Activated naive CD4-positive, alpha-beta T cell treated with anti-CD3 and anti-CD28 coated beads, Interleukin-2, amount 50 U/mL, for 72 hours (primary cell): Measurements from ENCODE around the gene SDHAF4. TPM values are rescaled to one million over a fixed set of nuclear protein-coding genes. Genes with fewer than 3 reads are reported as not detected.
"Not testable (repeated sequence)": the region's sequence is repeated elsewhere in the genome, so short reads cannot be mapped to it uniquely, and the experiment has no call there.

Experiments used
- ATAC-seq, 2 donors: fragments of 150-1000 bp; cut with Tn5 transposase; 2 replicates each; pipeline ENCODE4 v1.10.0; 2021; ENCODE audit warnings: mild to moderate bottlenecking in 2 of 2, moderate library complexity in 2 of 2
- DNase-seq, 2 donors: peaks; one replicate each; pipeline ENCODE4 v3.0.0; 2021 to 2022; ENCODE audit warnings: low spot score in 2 of 2
- H3K27ac Mint-ChIP-seq, 2 donors: one replicate each; pipeline ENCODE4 v1.8.0; 2022; ENCODE audit warnings: mild to moderate bottlenecking in 2 of 2, mixed read lengths in 2 of 2
- H3K36me3 Mint-ChIP-seq, 2 donors: one replicate each; pipeline ENCODE4 v1.8.0; 2022; ENCODE audit warnings: mixed read lengths in 2 of 2
- H3K9me3 Mint-ChIP-seq, 2 donors: one replicate each; pipeline ENCODE4 v1.8.0; 2022; ENCODE audit warnings: mixed read lengths in 2 of 2
- total RNA-seq, 2 donors: library from RNA; stranded (reverse); gene quantifications; one replicate each; pipeline ENCODE4 v1.2.3, GENCODE V29; 2022

SDHAF4 gene
- total RNA-seq, result 10 to 100 TPM; 13.3 to 14.4 TPM

DNA sequence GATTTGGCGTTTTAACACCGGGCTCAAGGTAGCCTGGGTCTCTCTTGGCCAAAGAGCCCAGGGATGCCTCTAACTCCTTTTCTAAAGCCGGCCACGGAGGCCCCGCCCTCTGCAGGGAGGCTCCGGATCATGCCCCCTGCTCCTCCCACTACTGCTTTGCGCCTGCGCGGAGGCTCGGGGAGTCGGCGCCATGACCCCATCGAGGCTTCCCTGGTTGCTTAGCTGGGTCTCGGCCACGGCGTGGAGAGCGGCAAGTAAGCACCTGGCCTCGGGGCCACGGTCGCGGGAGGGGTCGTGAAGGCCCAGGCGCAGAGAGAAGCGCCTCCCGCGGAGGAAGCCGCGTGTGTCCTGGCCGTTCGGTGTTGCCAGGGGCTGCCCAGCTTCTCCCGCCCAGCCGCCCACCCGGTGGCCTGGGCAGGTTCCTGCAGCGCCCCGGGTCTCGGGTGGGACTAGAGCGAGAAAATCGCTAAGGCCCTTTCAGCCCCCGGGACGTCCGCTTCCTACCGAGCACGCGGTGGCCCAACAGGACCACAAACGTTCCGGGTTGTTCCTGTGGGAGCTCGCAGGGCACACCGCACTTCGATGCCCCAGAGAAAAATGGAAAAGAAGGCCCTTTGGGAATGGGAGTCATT lies at the start of gene SDHAF4:
Gene SDHAF4, plus strand, starts transcription at position 180 of the 632 bp plus-strand sequence. Its CDS starts 11 bp downstream, at position 191.
- DNase-seq (peak; percentile 93 to 96), ATAC-seq (peak; percentile 98 to 100)
- Mint-ChIP-seq H3K9me3 (no peaks in the 10 kb centered on the region), H3K27ac (peak within 1 kb of the TSS; percentile 86 to 97), H3K36me3 (peaks cover 0 to 5% of the 10 kb centered on the region in 2 donors)

DNA sequence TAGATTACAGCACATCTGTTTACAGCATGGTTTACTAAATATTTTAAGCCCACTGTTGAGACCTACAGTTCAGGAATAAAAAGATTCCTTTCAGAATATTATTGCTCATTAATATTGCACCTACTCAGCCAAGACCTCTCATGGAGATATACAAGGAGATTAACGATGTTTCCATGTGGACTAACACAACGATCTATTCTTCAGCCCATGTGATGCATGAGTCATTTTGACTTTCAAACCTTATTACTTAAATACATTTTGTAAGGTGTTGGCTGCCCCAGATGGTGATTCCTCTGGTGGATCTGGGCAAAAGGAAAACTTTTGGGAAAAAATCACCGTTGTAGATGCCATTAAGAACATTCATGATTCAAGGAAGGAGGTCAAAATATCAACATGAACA lies 48.0 kb upstream of the SDHAF4 start:
- H3K9me3 Mint-ChIP-seq, result no peaks in the 10 kb centered on the region
- no peaks in the 10 kb centered on the region for H3K36me3 Mint-ChIP-seq
- DNase-seq (no peak), ATAC-seq (no peak)
- no peak overlapping the region for H3K27ac Mint-ChIP-seq

DNA sequence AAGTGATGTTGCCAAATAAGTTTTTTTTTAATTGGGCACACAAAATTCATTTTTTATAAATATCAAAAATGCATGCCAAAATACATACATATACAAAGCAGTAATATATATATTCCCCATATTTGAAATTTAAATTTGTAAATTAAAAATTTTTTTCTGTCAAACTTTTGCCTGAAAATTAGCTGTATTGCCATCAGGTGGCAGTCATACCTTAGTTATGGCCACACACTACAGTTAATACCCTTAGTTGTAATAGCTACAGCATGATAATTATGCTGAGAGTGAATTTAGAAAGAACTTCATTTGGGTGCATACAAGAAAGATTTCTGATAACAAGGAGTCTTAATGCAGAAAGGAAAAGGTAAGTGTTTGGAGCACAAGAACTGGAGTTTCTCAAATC lies 46.2 kb upstream of the SDHAF4 start:
- H3K27ac Mint-ChIP-seq, result no peak overlapping the region
- no peak for DNase-seq
- no peak for ATAC-seq
- H3K9me3 Mint-ChIP-seq, result no peaks in the 10 kb centered on the region
- H3K36me3 Mint-ChIP-seq, result no peaks in the 10 kb centered on the region

DNA sequence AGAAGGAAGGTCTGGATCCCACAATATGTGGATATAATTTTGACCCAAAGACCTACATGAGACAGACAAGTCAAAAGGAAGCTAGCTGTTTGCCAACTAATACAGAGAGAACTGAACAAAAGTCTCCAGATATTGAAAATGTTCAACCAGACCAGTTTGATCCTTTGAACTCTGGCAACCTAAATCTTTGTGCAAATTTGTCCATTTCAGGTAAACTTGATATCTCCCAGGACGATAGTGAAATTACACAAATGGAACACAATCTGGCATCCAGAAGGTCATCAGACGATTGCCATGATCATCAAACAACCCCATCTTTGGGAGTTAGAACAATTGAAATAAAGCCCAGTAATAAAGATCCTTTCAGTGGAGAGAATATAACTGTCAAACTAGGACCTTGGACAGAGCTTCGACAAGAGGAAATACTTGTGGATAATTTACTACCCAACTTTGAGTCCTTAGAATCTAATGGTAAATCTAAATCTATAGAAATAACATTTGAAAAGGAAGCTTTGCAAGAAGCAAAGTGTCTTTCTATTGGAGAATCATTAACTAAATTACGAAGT lies 41.9 kb upstream of the SDHAF4 start:
- DNase-seq (no peak), ATAC-seq (no peak)
- Mint-ChIP-seq H3K36me3 (no peaks in the 10 kb centered on the region), H3K9me3 (no peaks in the 10 kb centered on the region), H3K27ac (no peak overlapping the region)

DNA sequence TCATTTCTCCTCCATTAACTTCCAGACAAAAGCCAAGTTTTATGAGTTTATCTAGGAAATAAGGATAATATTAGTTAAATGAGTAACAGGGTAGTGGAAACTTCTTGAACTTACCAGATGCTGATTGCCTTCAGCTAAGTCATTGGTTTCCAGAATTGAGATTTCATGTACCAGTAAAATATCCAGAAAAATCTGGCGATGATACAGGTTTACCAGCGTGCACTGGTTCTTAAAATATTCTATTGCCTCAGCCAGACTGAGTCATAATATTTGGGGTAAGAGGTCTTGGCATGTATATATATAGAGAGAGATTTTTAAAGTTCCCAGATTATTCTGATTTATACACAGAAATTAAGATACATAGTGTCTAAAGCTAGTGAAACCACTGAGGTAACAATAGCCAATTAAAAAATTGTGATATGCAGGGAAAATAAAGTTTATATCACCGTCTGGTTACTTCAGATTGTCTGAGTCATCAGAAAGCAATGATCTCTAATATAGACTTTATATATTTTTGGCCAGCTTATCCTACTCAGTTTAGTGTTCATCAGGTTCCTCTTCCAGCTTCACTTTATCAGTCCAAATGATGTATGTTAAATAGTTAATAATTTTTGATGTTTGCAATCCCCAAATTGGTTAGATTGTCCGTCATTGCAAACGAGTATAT lies 39.5 kb upstream of the SDHAF4 start:
- Mint-ChIP-seq H3K36me3 (no peaks in the 10 kb centered on the region), H3K27ac (no peak overlapping the region), H3K9me3 (no peaks in the 10 kb centered on the region)
- no peak for DNase-seq
- no peak for ATAC-seq

DNA sequence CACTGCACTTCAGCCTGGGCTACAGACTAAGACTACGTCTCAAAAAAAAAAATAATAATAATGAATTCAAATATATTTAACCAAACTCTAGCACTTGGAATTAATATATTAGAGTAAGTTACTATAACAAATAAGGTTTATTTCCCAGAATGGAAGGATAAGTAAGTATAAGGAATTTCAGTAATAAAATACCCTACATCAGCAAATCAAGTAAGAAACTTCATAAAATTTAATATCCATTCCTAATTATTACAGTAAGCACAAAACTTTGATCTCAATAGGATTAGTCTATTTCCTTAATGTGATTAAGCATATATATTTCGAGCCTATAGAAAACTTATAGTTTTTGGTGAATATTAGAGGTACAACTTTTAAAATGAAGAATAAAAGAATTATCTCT lies 36.7 kb upstream of the SDHAF4 start:
- ATAC-seq, result no peak
- Mint-ChIP-seq H3K27ac (no peak overlapping the region), H3K36me3 (no peaks in the 10 kb centered on the region), H3K9me3 (no peaks in the 10 kb centered on the region)
- DNase-seq, result no peak

DNA sequence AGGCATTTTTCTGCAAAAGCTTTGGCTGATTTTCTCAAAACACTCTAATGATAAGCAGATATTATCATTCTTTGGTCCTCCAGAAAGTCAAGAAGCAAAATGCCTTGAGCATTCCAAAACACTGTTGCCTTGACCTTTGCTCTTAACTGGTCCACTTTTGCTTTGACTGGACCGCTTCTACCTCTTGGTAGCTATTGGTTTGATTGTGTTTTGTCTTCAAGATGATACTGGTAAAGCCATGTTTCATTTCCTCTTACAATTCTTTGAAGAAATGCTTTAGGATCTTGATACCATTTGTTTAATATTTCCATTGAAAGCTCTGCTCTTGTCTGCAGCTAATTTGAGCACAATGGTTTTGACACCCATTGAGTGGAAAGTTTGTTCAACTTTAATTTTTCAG lies 35.6 kb upstream of the SDHAF4 start:
- no peak overlapping the region for H3K27ac Mint-ChIP-seq
- DNase-seq, result no peak
- no peak for ATAC-seq
- no peaks in the 10 kb centered on the region for H3K36me3 Mint-ChIP-seq
- H3K9me3 Mint-ChIP-seq, result no peaks in the 10 kb centered on the region

DNA sequence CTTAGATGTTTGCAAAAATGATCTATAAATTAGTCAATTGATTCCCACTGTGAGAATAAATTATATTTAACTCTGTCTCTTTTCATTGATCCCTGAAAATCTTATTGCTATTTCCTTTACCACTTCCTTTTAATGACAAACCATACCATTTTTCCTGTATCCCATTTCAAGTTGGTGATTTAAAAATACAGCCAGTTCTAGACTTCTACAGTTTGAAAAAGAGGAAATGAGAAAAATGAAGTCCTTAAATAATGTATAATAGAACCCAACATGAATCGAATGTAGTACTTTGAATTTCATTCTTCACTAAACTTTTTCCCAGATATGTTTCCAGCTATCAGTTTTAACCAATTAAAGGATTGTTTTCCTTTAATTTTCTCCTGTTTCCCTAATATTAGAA lies 29.5 kb upstream of the SDHAF4 start:
- DNase-seq, result no peak
- no peak overlapping the region for H3K27ac Mint-ChIP-seq
- no peak for ATAC-seq
- no peaks in the 10 kb centered on the region for H3K9me3 Mint-ChIP-seq
- peaks cover 5% of the 10 kb centered on the region in 2 donors for H3K36me3 Mint-ChIP-seq

DNA sequence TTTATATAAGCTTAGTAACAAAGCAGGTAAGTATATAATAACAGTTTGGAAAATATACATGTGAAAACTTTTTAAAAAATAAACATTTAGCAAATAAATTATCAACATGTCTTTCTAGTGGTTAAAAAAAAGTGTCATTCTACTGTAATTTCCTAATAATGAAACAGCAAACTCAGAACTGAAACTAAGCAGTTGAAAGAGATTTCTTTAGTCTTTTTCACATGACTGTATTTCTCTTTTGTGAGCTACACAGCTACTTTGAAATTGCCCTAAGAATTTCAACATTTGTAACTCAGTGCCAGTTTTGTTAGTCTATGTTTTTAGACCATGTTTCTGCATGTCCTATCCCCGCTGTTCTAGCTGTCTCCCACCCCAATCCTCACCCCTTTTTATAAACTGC lies 28.4 kb upstream of the SDHAF4 start:
- H3K36me3 Mint-ChIP-seq, result peaks cover 5% of the 10 kb centered on the region in 2 donors
- no peaks in the 10 kb centered on the region for H3K9me3 Mint-ChIP-seq
- ATAC-seq, result no peak
- no peak overlapping the region for H3K27ac Mint-ChIP-seq
- DNase-seq, result no peak

DNA sequence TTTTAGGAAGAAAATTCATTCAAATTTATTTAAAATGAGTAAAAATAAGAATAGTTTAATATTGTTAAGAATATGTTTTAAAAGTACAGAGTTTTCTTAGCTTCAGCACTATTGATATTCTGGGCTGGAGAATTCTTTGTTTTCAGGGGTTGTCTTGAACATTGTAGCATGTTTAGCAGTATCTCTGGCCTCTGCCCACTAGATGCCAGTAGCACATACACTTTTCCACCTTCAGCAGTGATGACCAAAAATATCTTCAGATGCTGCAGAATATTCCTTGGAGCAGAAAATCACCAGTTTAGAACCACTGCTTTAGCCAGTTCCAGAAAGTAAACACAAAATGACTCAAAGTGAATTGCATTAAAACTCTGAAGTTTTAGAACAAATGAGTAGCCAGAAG lies 19.4 kb upstream of the SDHAF4 start:
- Mint-ChIP-seq H3K9me3 (no peaks in the 10 kb centered on the region), H3K27ac (no peak overlapping the region), H3K36me3 (no peaks in the 10 kb centered on the region)
- ATAC-seq (no peak), DNase-seq (no peak)

DNA sequence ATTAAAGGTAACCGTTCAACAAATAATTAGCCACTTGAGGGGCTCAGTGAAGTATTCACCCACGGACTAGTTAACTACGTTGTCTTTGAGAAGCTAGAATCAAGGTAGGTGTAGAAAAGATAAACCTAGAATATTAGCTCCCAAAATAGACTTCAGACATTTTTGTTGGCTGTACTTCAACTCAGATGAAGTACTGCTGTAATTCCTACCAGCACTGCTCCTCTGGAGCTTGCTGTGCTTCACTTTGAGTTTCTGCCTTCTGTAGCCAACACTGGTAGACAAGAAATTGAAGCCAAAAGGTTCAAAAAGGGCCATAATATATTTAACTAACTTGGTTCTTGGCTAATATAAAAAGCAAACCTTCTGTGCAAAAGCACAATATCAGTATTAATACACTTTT lies 18.8 kb upstream of the SDHAF4 start:
- Mint-ChIP-seq H3K36me3 (no peaks in the 10 kb centered on the region), H3K27ac (no peak overlapping the region), H3K9me3 (no peaks in the 10 kb centered on the region)
- no peak for ATAC-seq
- DNase-seq, result no peak

DNA sequence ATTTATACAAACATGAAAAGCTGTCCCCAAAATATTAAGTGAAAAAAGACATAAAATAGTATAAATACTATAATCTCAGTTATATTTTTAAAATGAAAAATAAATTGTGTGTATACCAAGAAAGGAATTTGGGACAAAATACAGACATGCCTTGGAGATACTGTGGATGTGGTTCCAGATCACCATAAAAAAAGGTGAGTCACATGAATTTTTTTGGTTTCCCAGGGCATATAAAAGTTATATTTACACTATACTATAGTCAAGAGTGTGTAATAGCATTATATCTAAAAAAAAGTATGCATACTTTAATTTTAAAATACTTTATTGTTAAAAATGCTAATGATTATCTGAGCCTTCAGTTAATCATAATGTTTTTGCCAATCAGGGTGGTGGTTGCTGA lies 17.4 kb upstream of the SDHAF4 start:
- DNase-seq, result no peak
- no peaks in the 10 kb centered on the region for H3K36me3 Mint-ChIP-seq
- no peaks in the 10 kb centered on the region for H3K9me3 Mint-ChIP-seq
- no peak overlapping the region for H3K27ac Mint-ChIP-seq
- no peak for ATAC-seq

DNA sequence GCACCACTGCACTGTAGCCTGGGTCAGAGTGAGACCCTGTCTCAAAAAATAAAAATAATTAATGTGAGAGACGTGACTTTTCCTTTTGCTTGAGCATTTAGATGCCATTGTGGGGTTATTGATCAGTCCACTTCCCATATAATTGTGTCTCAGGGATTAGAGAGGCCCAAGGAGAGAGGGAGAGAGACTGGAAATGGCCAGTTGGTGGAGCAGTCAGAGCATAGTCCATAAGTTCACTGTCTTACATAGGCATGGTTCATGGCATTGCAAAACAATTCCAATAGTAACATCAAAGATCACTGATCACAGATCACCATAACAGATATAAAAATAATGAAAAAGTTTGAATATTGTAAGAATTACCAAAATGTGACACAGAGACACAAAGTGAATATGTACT lies 15.2 kb upstream of the SDHAF4 start:
- DNase-seq (no peak), ATAC-seq (no peak)
- Mint-ChIP-seq H3K9me3 (no peaks in the 10 kb centered on the region), H3K27ac (no peak overlapping the region), H3K36me3 (no peaks in the 10 kb centered on the region)

DNA sequence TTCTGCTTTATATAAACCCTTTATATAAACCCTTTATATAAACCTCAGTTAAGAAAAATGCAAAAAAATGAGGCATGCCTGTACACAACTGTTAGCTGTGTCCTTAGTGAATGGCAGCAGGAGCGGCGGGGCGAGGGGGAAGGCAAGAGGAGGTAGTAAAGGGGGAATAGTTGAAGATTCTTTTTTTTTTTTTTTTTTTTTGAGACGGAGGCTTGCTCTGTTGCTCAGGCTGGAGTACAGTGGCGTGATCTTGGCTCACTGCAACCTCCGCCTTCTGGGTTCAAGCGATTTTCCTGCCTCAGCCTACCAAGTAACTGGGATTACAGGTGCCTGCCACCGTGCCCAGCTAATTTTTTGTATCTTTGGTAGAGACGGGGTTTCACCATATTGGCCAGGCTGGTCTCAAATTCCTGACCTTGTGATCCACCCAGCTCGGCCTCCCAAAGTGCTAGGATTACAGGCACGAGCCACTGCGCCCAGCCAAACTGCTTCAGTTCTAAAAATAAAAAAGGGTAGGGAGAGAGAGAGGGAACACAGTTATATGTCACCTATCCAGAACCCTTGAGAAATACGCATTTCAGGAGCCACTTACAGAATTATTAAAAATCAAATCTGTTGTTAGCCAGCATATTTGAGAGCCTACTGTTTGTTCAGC lies 14.3 kb upstream of the SDHAF4 start:
- H3K36me3 Mint-ChIP-seq, H3K9me3 Mint-ChIP-seq, H3K27ac Mint-ChIP-seq, DNase-seq, ATAC-seq: not testable (repeated sequence)

DNA sequence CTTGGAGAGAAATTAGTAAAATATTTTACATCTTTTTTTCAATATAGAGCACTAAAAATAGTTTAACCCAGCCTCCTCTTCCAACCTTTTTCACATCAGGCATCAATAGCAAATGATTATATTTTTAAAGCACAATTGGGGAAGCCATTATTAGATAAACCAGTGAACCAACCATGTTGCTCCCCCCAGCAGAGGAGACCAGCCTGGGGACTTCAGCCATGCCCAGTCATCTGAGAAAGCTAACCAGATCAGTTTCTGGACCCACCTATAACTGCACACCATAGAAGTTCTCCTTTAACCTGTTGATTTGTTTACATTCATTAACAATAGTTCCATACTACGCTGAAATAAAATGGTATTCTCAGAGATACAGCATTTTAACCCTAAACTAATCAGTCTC lies 13.8 kb upstream of the SDHAF4 start:
- Mint-ChIP-seq H3K36me3 (no peaks in the 10 kb centered on the region), H3K27ac (no peak overlapping the region), H3K9me3 (no peaks in the 10 kb centered on the region)
- DNase-seq, result no peak
- ATAC-seq, result no peak

DNA sequence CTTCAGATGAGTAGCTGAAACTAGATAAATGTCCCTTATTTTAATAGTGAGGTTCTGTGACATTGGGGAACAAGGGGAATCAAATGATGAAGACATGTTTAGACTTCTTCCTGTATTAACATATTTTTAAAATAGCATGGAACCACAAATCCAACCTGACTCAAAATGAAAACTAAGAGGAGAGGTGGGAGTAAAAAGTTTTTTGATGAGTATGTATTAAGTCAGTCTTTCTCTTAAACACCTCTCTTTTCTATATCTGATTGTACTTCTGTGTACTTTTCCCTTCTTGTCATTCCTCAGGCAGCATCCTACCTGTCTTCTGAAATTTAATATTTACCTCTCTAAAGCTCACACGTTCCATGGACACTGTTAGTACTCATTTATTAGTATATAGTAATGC lies 8.7 kb upstream of the SDHAF4 start:
- DNase-seq, result no peak
- ATAC-seq, result peak; percentile 80 to 92
- Mint-ChIP-seq H3K9me3 (no peaks in the 10 kb centered on the region), H3K27ac (peak overlapping the region in 1 of 2 donors; percentile 80), H3K36me3 (no peaks in the 10 kb centered on the region)

DNA sequence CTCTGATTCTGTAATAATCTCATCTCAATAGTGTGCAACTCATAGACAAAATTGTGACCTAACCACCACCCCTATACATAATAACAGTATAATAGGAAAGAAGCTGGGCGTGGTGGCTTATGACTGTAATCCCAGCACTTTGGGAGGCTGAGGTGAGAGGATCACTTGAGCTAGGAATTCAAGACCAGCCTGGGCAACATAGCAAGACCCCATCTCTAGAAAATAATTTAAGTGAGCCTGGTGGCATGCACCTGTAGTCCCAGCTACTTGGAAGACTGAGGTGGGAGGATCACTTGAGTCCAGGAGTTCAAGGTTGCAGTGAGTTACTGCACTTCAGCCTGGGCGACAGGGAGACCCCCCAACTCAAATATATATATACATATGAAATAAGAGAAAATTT lies 4.3 kb upstream of the SDHAF4 start:
- not testable (repeated sequence) for H3K27ac Mint-ChIP-seq, DNase-seq, ATAC-seq, H3K9me3 Mint-ChIP-seq, H3K36me3 Mint-ChIP-seq
